ENCODE results near the gene CDKN2AIP. TPM values are rescaled to one million over a fixed set of nuclear protein-coding genes. Genes with fewer than 3 reads are reported as not detected.

Gene CDKN2AIP
- total and polyA plus RNA-seq, 4 donors: 9.1 to 19.6 (median 11.4) TPM

DNA sequence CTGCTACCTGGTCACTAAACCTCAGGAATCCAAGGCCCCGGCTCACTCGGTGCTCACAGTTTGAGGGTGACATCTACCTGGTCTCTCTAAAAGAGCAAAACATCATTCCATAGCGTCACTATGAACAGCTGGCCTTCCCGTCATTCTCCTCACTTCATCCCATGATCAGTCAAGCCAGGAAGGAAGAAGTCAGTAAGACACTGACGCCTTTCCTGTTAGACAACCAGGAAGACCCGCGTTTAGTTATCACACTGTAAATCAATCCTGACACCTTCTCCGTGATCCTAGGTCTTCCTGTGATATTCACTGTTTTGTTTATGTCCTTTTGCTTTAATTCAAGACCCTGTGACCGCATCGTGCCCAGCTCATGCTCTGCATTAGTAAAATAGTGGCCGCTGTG lies 31.6 kb upstream of the CDKN2AIP start:
- DNase-seq: peak in 1 of 3 donors; percentile 52
- no peak for ATAC-seq (ENCODE audit: insufficient read depth, low FRiP score)
- Histone ChIP-seq H3K9ac (ENCODE audit: insufficient read depth in 1 of 2, low read length in 2 of 2) (no peak overlapping the region), H3K36me3 (ENCODE audit: control insufficient read depth in 4 of 4, insufficient read depth in 4 of 4, low read length in 4 of 4) (no peaks in the 10 kb centered on the region), H3K4me3 (no peak overlapping the region), H3K27me3 (ENCODE audit: control insufficient read depth in 3 of 3, insufficient read depth in 3 of 3, low read length in 2 of 3) (no peaks in the 10 kb centered on the region), H3K9me3 (ENCODE audit: control insufficient read depth in 4 of 4, insufficient read depth in 3 of 4, low read length in 3 of 4) (no peaks in the 10 kb centered on the region), H3K4me1 (ENCODE audit: control insufficient read depth in 5 of 5, insufficient read depth in 5 of 5, low read length in 5 of 5) (peaks cover 0 to 5% (median 3%) of the 10 kb centered on the region in 5 donors), H3K27ac (ENCODE audit: low read depth in 1 of 2, low read length in 1 of 2) (no peak overlapping the region)
- WGBS, 2 donors: 68% methylated on average over 11 of the region's 11 CpGs
- TF ChIP-seq, protein P1, sequence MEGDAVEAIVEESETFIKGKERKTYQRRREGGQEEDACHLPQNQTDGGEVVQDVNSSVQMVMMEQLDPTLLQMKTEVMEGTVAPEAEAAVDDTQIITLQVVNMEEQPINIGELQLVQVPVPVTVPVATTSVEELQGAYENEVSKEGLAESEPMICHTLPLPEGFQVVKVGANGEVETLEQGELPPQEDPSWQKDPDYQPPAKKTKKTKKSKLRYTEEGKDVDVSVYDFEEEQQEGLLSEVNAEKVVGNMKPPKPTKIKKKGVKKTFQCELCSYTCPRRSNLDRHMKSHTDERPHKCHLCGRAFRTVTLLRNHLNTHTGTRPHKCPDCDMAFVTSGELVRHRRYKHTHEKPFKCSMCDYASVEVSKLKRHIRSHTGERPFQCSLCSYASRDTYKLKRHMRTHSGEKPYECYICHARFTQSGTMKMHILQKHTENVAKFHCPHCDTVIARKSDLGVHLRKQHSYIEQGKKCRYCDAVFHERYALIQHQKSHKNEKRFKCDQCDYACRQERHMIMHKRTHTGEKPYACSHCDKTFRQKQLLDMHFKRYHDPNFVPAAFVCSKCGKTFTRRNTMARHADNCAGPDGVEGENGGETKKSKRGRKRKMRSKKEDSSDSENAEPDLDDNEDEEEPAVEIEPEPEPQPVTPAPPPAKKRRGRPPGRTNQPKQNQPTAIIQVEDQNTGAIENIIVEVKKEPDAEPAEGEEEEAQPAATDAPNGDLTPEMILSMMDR (IDR thresholded peaks at IDR 0.05; ENCODE audit: control extremely low read depth, extremely low read depth): no peak

DNA sequence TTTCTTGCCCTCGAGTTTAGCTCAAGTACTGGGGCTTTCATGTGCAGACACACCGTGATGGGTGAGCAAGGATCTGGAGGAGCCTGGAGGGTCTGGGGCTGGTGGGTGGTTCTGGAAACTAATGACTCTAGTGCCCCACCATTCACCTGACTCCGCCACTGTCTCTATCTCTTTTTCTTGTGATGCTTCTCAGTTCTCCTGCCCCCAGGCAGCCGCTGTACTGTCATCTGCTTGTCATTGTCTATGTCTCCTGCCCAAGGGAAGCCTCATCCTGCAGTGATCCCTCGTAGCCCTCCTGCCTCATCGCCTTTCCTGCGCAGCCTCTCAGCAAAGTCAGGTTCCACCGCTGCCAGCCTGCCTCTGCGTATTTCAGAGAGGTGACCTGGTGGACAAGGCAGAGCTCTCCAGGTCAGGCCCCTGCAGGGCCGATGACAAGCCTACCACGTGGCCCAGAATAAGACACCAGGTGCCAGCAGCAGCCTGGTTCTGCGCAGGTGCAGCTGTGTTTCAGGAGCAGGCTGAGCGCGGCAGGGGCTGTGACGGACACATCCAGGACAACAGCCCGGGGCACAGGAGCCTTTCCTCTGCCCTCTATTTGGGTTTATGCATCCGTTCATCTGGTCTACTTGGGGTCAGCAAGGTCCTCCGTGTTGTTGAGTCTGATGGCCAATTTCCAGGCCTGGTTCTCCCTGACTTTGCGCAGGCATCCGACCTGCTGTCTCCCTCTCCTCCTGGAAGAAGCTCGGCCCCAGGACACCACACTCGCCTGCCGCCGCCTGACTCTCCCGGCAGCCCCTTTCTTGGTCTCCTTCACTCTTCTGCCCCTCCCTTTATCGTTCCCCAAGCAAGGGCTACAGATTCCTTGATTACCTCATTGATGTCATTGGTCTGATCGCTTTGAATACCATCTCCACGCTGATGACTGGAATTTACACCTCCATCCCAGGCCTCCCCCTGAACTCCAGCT lies 30.9 kb upstream of the CDKN2AIP start:
- no peak for DNase-seq
- Histone ChIP-seq H3K4me3 (no peak overlapping the region), H3K27me3 (ENCODE audit: control insufficient read depth in 3 of 3, insufficient read depth in 3 of 3, low read length in 2 of 3) (no peaks in the 10 kb centered on the region), H3K9me3 (ENCODE audit: control insufficient read depth in 4 of 4, insufficient read depth in 3 of 4, low read length in 3 of 4) (no peaks in the 10 kb centered on the region), H3K27ac (ENCODE audit: low read depth in 1 of 2, low read length in 1 of 2) (peak overlapping the region in 1 of 2 donors; percentile 23), H3K4me1 (ENCODE audit: control insufficient read depth in 5 of 5, insufficient read depth in 5 of 5, low read length in 5 of 5) (peaks cover 0 to 5% (median 0%) of the 10 kb centered on the region in 5 donors), H3K9ac (ENCODE audit: insufficient read depth in 1 of 2, low read length in 2 of 2) (no peak overlapping the region), H3K36me3 (ENCODE audit: control insufficient read depth in 4 of 4, insufficient read depth in 4 of 4, low read length in 4 of 4) (no peaks in the 10 kb centered on the region)
- WGBS, 2 donors: 89 to 90% methylated on average over 28 of the region's 28 CpGs
- TF ChIP-seq, protein P1 (IDR thresholded peaks at IDR 0.05; ENCODE audit: control extremely low read depth, extremely low read depth): no peak
- ATAC-seq (ENCODE audit: insufficient read depth, low FRiP score): no peak

DNA sequence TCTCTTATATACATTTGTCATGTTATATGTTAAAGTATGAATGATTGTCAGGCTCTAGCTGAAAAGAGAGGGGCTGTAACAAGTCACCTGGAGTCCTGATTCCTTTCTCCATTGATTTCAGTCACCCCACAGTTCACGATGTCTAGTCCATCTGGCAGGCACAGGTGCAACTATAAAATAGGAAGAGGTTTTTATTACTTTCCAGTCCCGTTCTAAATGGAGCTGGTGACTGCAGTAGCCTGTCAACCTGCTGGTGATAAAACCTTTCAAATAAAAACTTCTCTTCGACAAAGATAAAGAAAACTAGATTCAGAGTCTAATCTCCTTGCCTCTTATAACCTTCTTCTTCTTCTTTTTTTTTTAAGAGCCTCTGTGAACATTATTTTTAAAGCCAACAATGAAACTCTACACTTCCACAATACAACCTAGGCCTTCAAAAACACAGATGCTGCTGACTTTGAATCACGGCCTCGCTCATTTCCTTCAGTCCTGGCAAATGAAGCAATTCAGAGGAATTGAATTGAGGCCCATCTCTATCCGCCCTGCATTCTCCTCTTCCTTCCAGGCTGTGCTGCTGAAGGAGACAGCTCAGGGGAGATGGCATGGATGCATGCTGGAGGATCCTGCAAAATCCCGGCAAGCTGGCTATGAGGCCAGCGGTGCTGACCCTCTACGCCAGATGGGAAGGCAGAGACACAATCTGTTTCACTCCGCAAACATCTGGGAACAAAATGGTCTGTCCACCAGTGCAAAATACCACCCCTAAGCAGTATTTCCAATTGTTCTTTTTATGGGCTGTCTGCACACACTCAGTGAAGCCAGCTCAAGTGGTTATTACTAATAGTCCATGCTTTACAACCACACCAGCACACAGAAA lies 27.3 kb upstream of the CDKN2AIP start:
- 83 to 85% methylated on average over 10 of the region's 10 CpGs for WGBS, 2 donors
- Histone ChIP-seq H3K4me1 (ENCODE audit: control insufficient read depth in 5 of 5, insufficient read depth in 5 of 5, low read length in 5 of 5) (peaks cover 0 to 5% (median 0%) of the 10 kb centered on the region in 5 donors), H3K36me3 (ENCODE audit: control insufficient read depth in 4 of 4, insufficient read depth in 4 of 4, low read length in 4 of 4) (no peaks in the 10 kb centered on the region), H3K4me3 (no peak overlapping the region), H3K27me3 (ENCODE audit: control insufficient read depth in 3 of 3, insufficient read depth in 3 of 3, low read length in 2 of 3) (no peaks in the 10 kb centered on the region), H3K27ac (ENCODE audit: low read depth in 1 of 2, low read length in 1 of 2) (no peak overlapping the region), H3K9me3 (ENCODE audit: control insufficient read depth in 4 of 4, insufficient read depth in 3 of 4, low read length in 3 of 4) (no peaks in the 10 kb centered on the region), H3K9ac (ENCODE audit: insufficient read depth in 1 of 2, low read length in 2 of 2) (no peak overlapping the region)
- TF ChIP-seq, protein P1 (IDR thresholded peaks at IDR 0.05; ENCODE audit: control extremely low read depth, extremely low read depth): no peak
- ATAC-seq (ENCODE audit: insufficient read depth, low FRiP score): no peak
- DNase-seq: no peak

Data from lung (tissue), 12 donors.